Pancreas (tissue), 10 donors: ENCODE measurements around the gene TUBA4A. TPM values are rescaled to one million over a fixed set of nuclear protein-coding genes. Genes with fewer than 3 reads are reported as not detected.

Experiments used
- ATAC-seq, 4 donors: fragments of 200-7000 bp; cut with Tn5 transposase; one replicate each; pipeline versions ENCODE4 v1.8.0 to v1.9.1; 2020; ENCODE audit warnings: mild to moderate bottlenecking in 4 of 4, moderate library complexity in 4 of 4
- DNase-seq, 6 donors: peaks; one replicate each; pipeline ENCODE4 v3.0.0-alpha.2; 2020
- FAIRE-seq: peaks from 2 replicates; lab custom pipeline; 2012; peaks lifted over from hg19 to GRCh38; lab: Jason Lieb, UNC
- H3K27ac ChIP-seq, 4 donors: fragments of 200-600 bp; sonication (generic); 1 replicate in 3 of 4; 2 replicates in 1 of 4; pipeline versions ENCODE4 v1.5.0 to v1.8.0; 2020
- H3K27me3 ChIP-seq, 4 donors: fragments of 200-600 bp; one replicate each; pipeline ENCODE4 v1.8.0; 2021
- H3K36me3 ChIP-seq, 3 donors: fragments of 200-600 bp; sonication (generic) in 1 of 3; one replicate each; pipeline versions ENCODE4 v1.5.0 to v1.8.0; 2020 to 2021
- H3K4me1 ChIP-seq, 3 donors: fragments of 200-600 bp; one replicate each; pipeline ENCODE4 v1.8.0; 2021
- H3K4me3 ChIP-seq, 4 donors: fragments of 200-600 bp; sonication (generic) in 2 of 4; one replicate each; pipeline versions ENCODE4 v1.5.0 to v1.8.0; 2020 to 2021
- H3K9me3 ChIP-seq, 4 donors: fragments of 200-600 bp; one replicate each; pipeline ENCODE4 v1.8.0; 2021
- CTCF ChIP-seq, 4 donors: fragments of 200-600 bp; sonication (generic) in 3 of 4; IDR thresholded peaks; one replicate each; pipeline versions ENCODE4 v1.5.0 to v1.8.0; 2021; ENCODE audit warnings: antibody characterized with exemption in 4 of 4
- WGBS, 2 donors: extraction: QIAGEN DNeasy Blood & Tissue Kit; methylation state at CpG; one replicate each; pipeline ENCODE4 v1.1.7; 2013; 5-methylcytosine and 5-hydroxymethylcytosine counted together
- intact Hi-C, 3 donors: fragments of 100-400 bp; cut with DNase I; formaldehyde crosslinking; loops; one replicate each; pipeline versions ENCODE4 v1.11.1 to v1.14.2; 2022
- polyA plus RNA-seq, 2 donors: library from polyadenylated mRNA; stranded (reverse); fragments of 200-250 nt; gene quantifications; one replicate each; pipeline ENCODE4 v1.2.3, GENCODE V29; 2013
- total RNA-seq, 6 donors: library from RNA; stranded (reverse); fragmentation: NEBNext Ultra II Directional in 4 of 6; extraction: Animal tissue kit (Norgen Biotek cat#: 25700) in 4 of 6; gene quantifications; one replicate each; pipeline versions ENCODE4 v1.2.1 to v1.2.4, GENCODE V29; 2021 to 2023
- donor health status: healthy with polysubstance abuse.
- donor health status: DM: no; HTN: no; CAD: no; lungs with moderate emphysema.
- donor health status: DM: no; HTN: no; CAD: no.
- donor health status: control.
- donor health status: control.
- donor health status: Bipolar disorder and iron deficiency.
- donor health status: DM: yes; HTN: yes; CAD: no.
- donor health status: DM: no; HTN: no; CAD: no.
- donor health status: DM: no; HTN: no; CAD: no.
- donor health status: DM: yes; HTN: yes; CAD: no.

The TUBA4A gene
- total and polyA plus RNA-seq, 8 donors = 12.2 to 51.5 (median 14.7) TPM

DNA sequence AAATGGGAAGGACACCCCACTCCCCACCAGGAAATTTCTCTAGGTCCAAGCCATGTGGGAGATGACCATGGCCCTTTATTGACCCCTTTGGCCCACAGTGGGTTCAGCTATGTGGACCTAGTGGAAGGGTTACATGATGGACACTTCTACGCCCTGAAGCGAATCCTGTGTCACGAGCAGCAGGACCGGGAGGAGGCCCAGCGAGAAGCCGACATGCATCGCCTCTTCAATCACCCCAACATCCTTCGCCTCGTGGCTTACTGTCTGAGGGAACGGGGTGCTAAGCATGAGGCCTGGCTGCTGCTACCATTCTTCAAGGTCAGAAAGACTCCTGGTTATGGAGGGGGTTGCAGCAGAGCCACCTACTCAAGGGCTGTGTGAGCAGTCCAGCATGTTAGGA, 7.2 kb downstream of the TUBA4A start:
- no peak for ATAC-seq
- H3K36me3 ChIP-seq = peaks cover 0 to 5% (median 0%) of the 10 kb centered on the region in 3 donors
- H3K4me3 ChIP-seq = no peak overlapping the region
- H3K9me3 ChIP-seq = no peaks in the 10 kb centered on the region
- DNase-seq = no peak
- H3K27ac ChIP-seq = peak overlapping the region in 1 of 4 donors; percentile 92
- H3K27me3 ChIP-seq = no peaks in the 10 kb centered on the region
- 91 to 95% methylated on average over 10 of the region's 10 CpGs for WGBS, 2 donors
- peaks cover 24 to 55% (median 26%) of the 10 kb centered on the region in 3 donors for H3K4me1 ChIP-seq
- intact Hi-C loops = no loop called here
- TF ChIP-seq CTCF (IDR thresholded peaks at IDR 0.05) = no peak
- FAIRE-seq = no peak

DNA sequence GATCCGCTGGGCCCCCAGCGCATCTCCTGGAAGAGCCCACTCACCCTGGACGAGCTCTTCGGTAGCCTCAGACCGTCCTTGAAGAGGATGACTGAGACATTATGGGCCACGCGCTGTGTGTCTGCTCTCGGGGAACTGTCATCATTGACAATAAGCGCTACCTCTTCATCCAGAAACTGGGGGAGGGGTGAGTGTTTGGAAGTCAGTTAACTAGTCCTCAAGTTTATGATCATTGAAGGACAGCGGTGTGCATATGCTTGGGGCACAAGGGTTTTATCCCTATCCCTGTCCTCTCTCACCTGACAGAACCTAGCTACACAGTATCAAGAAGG, 7.9 kb downstream of the TUBA4A start:
- peaks cover 0 to 5% (median 0%) of the 10 kb centered on the region in 3 donors for H3K36me3 ChIP-seq
- no peaks in the 10 kb centered on the region for H3K9me3 ChIP-seq
- no peak for TF ChIP-seq CTCF (IDR thresholded peaks at IDR 0.05)
- intact Hi-C loops = no loop called here
- ATAC-seq (no peak), DNase-seq (no peak), FAIRE-seq (no peak)
- WGBS, 2 donors = 10 to 11% methylated on average over 10 of the region's 10 CpGs
- H3K27ac ChIP-seq = peak overlapping the region; percentile 78 to 92 (median 85)
- H3K4me3 ChIP-seq = peak overlapping the region; percentile 66 to 81 (median 70)
- H3K27me3 ChIP-seq = no peaks in the 10 kb centered on the region
- peaks cover 22 to 50% (median 26%) of the 10 kb centered on the region in 3 donors for H3K4me1 ChIP-seq

GRCh38 chr2:219245148-219245898, 8.4 kb downstream of the TUBA4A start, which contains the start of the genes GLB1L and STK16:
Gene GLB1L, minus strand, starts transcription at chr2:219245444. Its CDS starts 1,871 bp downstream, at chr2:219243573.
Gene STK16, plus strand, starts transcription at chr2:219245479. Its CDS starts 521 bp downstream, at chr2:219246000.
- ATAC-seq = peak; percentile 79 to 88 (median 82)
- FAIRE-seq = no peak
- TF ChIP-seq CTCF (IDR thresholded peaks at IDR 0.05) = no peak
- H3K36me3 ChIP-seq = peaks cover 0 to 1% (median 0%) of the 10 kb centered on the region in 3 donors
- H3K4me3 ChIP-seq = peak within 1 kb of the TSS; percentile 66 to 81 (median 70)
- no peaks in the 10 kb centered on the region for H3K9me3 ChIP-seq
- peak; percentile 89 to 98 (median 93) for DNase-seq
- intact Hi-C loops = no loop called here
- H3K4me1 ChIP-seq = peaks cover 17 to 45% (median 22%) of the 10 kb centered on the region in 3 donors
- H3K27ac ChIP-seq = peak within 1 kb of the TSS; percentile 78 to 92 (median 85)
- 0% methylated on average over 42 to 46 of the region's 46 CpGs for WGBS, 2 donors
- no peaks in the 10 kb centered on the region for H3K27me3 ChIP-seq

GRCh38 chr2:219244789-219245147, 8.9 kb downstream of the TUBA4A start:
- 8 to 12% methylated on average over 6 of the region's 6 CpGs for WGBS, 2 donors

More at GRCh38 chr2:219244789-219245147, 8.9 kb downstream of the TUBA4A start:
- peaks cover 13 to 39% (median 16%) of the 10 kb centered on the region in 3 donors for H3K4me1 ChIP-seq
- peak overlapping the region; percentile 78 to 92 (median 85) for H3K27ac ChIP-seq
- no peaks in the 10 kb centered on the region for H3K27me3 ChIP-seq
- peak overlapping the region; percentile 66 to 81 (median 70) for H3K4me3 ChIP-seq
- no peak for DNase-seq
- H3K36me3 ChIP-seq = no peaks in the 10 kb centered on the region
- no peak for ATAC-seq
- TF ChIP-seq CTCF (IDR thresholded peaks at IDR 0.05) = no peak
- intact Hi-C loops = no loop called here
- FAIRE-seq = no peak
- no peaks in the 10 kb centered on the region for H3K9me3 ChIP-seq
